KBM-7 (cell line): Measurements from ENCODE around the gene CHST10.
"Not testable (repeated sequence)": the region's sequence is repeated elsewhere in the genome, so short reads cannot be mapped to it uniquely, and the experiment has no call there.

ENCODE experiments used
- DNase-seq: peaks from one replicate; pipeline ENCODE4 v3.0.0-alpha.2; 2015
- in situ Hi-C: fragments of 300-500 bp; cut with MboI; formaldehyde crosslinking; loops from 2 replicates; pipeline ENCODE4 v1.14.3; 2020; ENCODE audit warnings: low sequenced_read_pairs, low pct_unique_long_range_greater_than_20kb, mixed read lengths

Gene CHST10

DNA sequence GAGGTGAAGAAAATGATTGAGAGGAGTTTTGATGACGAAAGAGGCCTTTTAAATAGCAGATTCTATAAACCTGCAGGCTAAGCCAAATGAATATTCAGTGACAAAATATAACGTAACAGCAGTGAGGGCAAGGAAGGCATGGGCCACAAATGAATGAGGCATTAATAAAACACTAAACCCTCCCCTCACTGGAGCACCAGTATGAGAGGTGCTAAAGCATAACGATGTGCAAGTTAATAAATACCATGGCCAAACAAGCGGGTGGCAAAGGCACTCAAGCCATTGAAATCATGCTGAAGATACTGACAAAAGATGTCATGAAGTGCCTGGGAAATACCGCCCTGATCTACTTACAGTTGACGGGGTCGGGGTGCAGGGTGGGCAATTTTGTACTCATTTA is 64.9 kb downstream of the CHST10 start:
- DNase-seq, result no peak
- in situ Hi-C loops, result no loop called here

DNA sequence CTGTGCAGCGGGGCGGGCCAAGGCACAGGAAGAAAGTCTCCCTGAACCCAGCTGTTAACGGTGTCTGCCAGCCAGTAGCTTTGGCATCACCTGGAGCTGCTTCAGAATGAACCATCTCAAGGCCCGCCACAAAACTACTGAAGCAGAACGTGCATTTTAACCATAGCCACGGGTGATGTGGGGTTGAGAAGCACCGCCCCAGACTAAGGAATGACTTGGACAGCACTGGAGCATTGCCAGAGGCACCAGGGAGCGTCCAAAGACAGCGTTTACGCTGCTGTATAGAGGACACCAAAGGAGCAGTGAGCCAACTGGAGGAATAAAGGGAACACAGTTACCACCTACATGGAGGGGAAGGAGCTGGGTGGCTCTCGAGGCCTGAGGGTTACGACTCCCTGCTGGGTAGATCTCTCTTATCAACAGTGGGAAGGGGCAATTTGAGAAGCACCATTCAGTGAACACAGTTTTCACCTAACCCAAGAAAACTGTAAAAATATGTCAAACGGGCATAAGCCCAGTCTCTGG is 66.7 kb downstream of the CHST10 start:
- in situ Hi-C loops, result no loop called here
- no peak for DNase-seq

DNA sequence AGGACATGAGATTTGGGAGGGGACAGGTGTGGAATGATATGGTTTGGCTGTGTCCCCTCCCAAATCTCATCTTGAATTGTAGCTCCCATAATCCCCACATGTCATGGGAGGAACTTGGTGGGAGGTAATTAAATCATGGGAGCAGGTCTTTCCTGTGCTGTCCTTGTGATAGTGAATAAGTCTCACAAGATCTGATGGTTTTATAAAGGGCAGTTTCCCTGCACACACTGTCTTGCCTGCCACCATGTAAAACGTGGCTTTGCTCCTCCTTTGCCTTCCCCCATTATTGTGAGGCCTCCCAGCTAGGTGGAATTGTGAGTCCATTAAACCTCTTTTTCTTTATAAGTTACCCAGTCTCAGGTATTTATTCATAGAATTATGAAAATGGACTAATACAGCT is 72.3 kb downstream of the CHST10 start:
- DNase-seq, in situ Hi-C loops: not testable (repeated sequence)

DNA sequence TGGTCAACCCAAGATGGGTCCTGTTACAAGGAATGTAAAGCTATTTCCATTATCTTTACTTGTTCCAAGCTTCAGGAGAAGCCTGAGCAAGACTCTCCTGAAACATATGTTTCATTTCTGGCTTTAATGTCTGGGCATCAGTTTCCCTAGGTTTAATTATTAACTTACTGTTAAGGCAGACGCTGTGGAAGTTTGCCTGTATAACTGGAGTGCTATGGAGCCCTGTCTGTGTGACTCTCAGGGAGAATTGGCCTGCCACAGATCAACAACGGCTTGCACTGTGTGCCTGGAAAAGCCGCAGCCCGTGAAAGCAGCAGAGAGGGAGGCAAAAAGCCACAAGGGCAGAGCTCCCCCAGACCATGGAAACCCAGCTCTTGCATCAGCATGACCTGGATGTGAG is 73.0 kb downstream of the CHST10 start:
- in situ Hi-C loops, result no loop called here
- no peak for DNase-seq

DNA sequence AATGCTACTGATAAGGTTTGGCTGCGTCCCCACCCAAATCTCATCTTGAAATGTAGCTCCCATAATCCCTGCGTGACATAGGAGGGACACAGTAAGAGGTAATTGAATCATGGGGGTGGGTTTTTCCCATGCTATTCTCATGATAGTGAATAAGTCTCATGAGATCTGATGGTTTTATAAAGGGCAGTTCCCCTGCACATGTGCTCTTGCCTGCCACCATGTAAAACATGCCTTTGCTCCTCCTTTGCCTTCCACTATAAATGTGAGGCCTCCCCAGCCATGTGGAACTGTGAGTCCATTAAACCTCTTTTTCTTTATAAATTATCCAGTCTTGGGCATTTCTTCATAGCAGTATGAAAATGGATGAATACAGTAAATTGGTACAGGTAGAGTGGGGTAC is 75.0 kb downstream of the CHST10 start:
- DNase-seq, in situ Hi-C loops: not testable (repeated sequence)
